ENCODE results near the gene ERBB4.

DNA sequence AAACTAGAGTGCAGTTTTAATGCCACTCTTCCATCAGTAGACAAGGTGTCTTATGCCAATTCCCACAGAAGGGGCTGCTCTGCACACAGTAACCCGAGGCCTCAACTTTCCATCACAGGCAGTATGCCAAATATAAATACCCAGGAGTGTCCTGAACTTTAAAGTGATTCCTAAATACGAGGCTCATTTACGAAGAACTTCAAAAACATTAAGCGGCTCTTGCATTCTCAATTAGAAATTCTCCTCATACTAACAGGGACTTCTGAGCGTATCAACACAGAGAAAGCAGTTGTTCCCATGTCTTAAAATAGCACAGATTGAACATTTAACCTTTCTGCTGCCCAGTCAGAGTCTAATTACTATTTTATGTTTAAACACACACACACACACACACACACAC, 638.6 kb downstream of the ERBB4 start:
- TF ChIP-seq EZH2 (optimal IDR thresholded peaks at IDR 0.05; ENCODE audit: low read depth, low read length) (no peak), EZH2phosphoT487 (IDR thresholded peaks at IDR 0.05; ENCODE audit: low read length) (no peak)
- TF ChIP-seq, protein P1, sequence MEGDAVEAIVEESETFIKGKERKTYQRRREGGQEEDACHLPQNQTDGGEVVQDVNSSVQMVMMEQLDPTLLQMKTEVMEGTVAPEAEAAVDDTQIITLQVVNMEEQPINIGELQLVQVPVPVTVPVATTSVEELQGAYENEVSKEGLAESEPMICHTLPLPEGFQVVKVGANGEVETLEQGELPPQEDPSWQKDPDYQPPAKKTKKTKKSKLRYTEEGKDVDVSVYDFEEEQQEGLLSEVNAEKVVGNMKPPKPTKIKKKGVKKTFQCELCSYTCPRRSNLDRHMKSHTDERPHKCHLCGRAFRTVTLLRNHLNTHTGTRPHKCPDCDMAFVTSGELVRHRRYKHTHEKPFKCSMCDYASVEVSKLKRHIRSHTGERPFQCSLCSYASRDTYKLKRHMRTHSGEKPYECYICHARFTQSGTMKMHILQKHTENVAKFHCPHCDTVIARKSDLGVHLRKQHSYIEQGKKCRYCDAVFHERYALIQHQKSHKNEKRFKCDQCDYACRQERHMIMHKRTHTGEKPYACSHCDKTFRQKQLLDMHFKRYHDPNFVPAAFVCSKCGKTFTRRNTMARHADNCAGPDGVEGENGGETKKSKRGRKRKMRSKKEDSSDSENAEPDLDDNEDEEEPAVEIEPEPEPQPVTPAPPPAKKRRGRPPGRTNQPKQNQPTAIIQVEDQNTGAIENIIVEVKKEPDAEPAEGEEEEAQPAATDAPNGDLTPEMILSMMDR (IDR thresholded peaks at IDR 0.05; ENCODE audit: low read length) = no peak

All from MM.1S (cell line).